Pancreas (tissue), 10 donors: ENCODE measurements around the gene SH3RF3. TPM values are rescaled to one million over a fixed set of nuclear protein-coding genes. Genes with fewer than 3 reads are reported as not detected.

ENCODE experiments used
- ATAC-seq, 4 donors: fragments of 200-7000 bp; cut with Tn5 transposase; one replicate each; pipeline versions ENCODE4 v1.8.0 to v1.9.1; 2020; ENCODE audit warnings: mild to moderate bottlenecking in 4 of 4, moderate library complexity in 4 of 4
- DNase-seq, 6 donors: peaks; one replicate each; pipeline ENCODE4 v3.0.0-alpha.2; 2020
- FAIRE-seq: peaks from 2 replicates; lab custom pipeline; 2012; peaks lifted over from hg19 to GRCh38; lab: Jason Lieb, UNC
- H3K27ac ChIP-seq, 4 donors: fragments of 200-600 bp; sonication (generic); 1 replicate in 3 of 4; 2 replicates in 1 of 4; pipeline versions ENCODE4 v1.5.0 to v1.8.0; 2020
- H3K27me3 ChIP-seq, 4 donors: fragments of 200-600 bp; one replicate each; pipeline ENCODE4 v1.8.0; 2021
- H3K36me3 ChIP-seq, 3 donors: fragments of 200-600 bp; sonication (generic) in 1 of 3; one replicate each; pipeline versions ENCODE4 v1.5.0 to v1.8.0; 2020 to 2021
- H3K4me1 ChIP-seq, 3 donors: fragments of 200-600 bp; one replicate each; pipeline ENCODE4 v1.8.0; 2021
- H3K4me3 ChIP-seq, 4 donors: fragments of 200-600 bp; sonication (generic) in 2 of 4; one replicate each; pipeline versions ENCODE4 v1.5.0 to v1.8.0; 2020 to 2021
- H3K9me3 ChIP-seq, 4 donors: fragments of 200-600 bp; one replicate each; pipeline ENCODE4 v1.8.0; 2021
- WGBS, 2 donors: extraction: QIAGEN DNeasy Blood & Tissue Kit; methylation state at CpG; one replicate each; pipeline ENCODE4 v1.1.7; 2013; 5-methylcytosine and 5-hydroxymethylcytosine counted together
- intact Hi-C, 3 donors: fragments of 100-400 bp; cut with DNase I; formaldehyde crosslinking; loops; one replicate each; pipeline versions ENCODE4 v1.11.1 to v1.14.2; 2022
- polyA plus RNA-seq, 2 donors: library from polyadenylated mRNA; stranded (reverse); fragments of 200-250 nt; gene quantifications; one replicate each; pipeline ENCODE4 v1.2.3, GENCODE V29; 2013
- total RNA-seq, 6 donors: library from RNA; stranded (reverse); fragmentation: NEBNext Ultra II Directional in 4 of 6; extraction: Animal tissue kit (Norgen Biotek cat#: 25700) in 4 of 6; gene quantifications; one replicate each; pipeline versions ENCODE4 v1.2.1 to v1.2.4, GENCODE V29; 2021 to 2023
- TF ChIP-seq, protein P1 (sequence below), 4 donors: fragments of 200-600 bp; sonication (generic) in 3 of 4; IDR thresholded peaks; one replicate each; pipeline versions ENCODE4 v1.5.0 to v1.8.0; 2021; ENCODE audit warnings: antibody characterized with exemption in 4 of 4
- donor health status: healthy with polysubstance abuse.
- donor health status: DM: no; HTN: no; CAD: no; lungs with moderate emphysema.
- donor health status: DM: no; HTN: no; CAD: no.
- donor health status: control.
- donor health status: control.
- donor health status: Bipolar disorder and iron deficiency.
- donor health status: DM: yes; HTN: yes; CAD: no.
- donor health status: DM: no; HTN: no; CAD: no.
- donor health status: DM: no; HTN: no; CAD: no.
- donor health status: DM: yes; HTN: yes; CAD: no.

The SH3RF3 gene
- total and polyA plus RNA-seq, 8 donors, result 1.1 to 3.5 (median 1.8) TPM

GRCh38 chr2:109376796-109377495, 247.9 kb downstream of the SH3RF3 start:
- Histone ChIP-seq H3K4me3 (no peak overlapping the region), H3K9me3 (no peaks in the 10 kb centered on the region), H3K4me1 (no peaks in the 10 kb centered on the region), H3K27ac (no peak overlapping the region), H3K36me3 (no peaks in the 10 kb centered on the region), H3K27me3 (no peaks in the 10 kb centered on the region)
- FAIRE-seq (no peak), ATAC-seq (no peak), DNase-seq (peak in 1 of 6 donors; percentile 26)
- TF ChIP-seq, protein P1, sequence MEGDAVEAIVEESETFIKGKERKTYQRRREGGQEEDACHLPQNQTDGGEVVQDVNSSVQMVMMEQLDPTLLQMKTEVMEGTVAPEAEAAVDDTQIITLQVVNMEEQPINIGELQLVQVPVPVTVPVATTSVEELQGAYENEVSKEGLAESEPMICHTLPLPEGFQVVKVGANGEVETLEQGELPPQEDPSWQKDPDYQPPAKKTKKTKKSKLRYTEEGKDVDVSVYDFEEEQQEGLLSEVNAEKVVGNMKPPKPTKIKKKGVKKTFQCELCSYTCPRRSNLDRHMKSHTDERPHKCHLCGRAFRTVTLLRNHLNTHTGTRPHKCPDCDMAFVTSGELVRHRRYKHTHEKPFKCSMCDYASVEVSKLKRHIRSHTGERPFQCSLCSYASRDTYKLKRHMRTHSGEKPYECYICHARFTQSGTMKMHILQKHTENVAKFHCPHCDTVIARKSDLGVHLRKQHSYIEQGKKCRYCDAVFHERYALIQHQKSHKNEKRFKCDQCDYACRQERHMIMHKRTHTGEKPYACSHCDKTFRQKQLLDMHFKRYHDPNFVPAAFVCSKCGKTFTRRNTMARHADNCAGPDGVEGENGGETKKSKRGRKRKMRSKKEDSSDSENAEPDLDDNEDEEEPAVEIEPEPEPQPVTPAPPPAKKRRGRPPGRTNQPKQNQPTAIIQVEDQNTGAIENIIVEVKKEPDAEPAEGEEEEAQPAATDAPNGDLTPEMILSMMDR (IDR thresholded peaks at IDR 0.05), result no peak
- 69 to 78% methylated on average over 13 of the region's 13 CpGs for WGBS, 2 donors
- intact Hi-C loops, result no loop called here

DNA sequence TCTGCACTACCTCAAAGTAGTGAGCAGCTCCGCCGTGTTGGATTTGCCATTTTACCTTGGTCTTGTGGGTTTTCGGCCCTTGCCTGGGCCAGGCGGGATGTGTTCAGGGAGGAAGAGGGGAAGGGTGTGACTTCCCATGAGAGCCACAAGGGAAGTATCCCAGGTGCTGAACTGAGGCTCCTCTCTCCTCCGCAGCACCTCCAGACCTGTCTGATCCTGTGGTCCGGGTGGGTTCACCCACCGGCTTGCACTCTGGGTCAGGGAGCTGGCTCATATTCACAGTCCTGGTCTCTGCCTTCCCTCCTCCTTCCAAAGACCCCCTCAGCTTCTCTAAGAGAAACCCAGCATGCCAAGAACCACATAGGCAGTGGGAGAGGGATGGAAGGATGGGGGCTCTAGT, 249.0 kb downstream of the SH3RF3 start:
- no peaks in the 10 kb centered on the region for H3K4me1 ChIP-seq
- H3K4me3 ChIP-seq, result no peak overlapping the region
- peak in 1 of 6 donors; percentile 30 for DNase-seq
- no peak overlapping the region for H3K27ac ChIP-seq
- no peaks in the 10 kb centered on the region for H3K27me3 ChIP-seq
- 78 to 81% methylated on average over 7 of the region's 7 CpGs for WGBS, 2 donors
- H3K9me3 ChIP-seq, result no peaks in the 10 kb centered on the region
- no peaks in the 10 kb centered on the region for H3K36me3 ChIP-seq
- TF ChIP-seq, protein P1 (IDR thresholded peaks at IDR 0.05), result no peak
- no peak for FAIRE-seq
- ATAC-seq, result no peak
- intact Hi-C loops, result no loop called here

GRCh38 chr2:109378682-109379081, 249.7 kb downstream of the SH3RF3 start:
- Histone ChIP-seq H3K27me3 (no peaks in the 10 kb centered on the region), H3K9me3 (no peaks in the 10 kb centered on the region), H3K36me3 (no peaks in the 10 kb centered on the region), H3K4me1 (no peaks in the 10 kb centered on the region), H3K4me3 (no peak overlapping the region), H3K27ac (no peak overlapping the region)
- DNase-seq (no peak), FAIRE-seq (no peak), ATAC-seq (no peak)
- TF ChIP-seq, protein P1 (IDR thresholded peaks at IDR 0.05), result no peak
- intact Hi-C loops, result no loop called here

DNA sequence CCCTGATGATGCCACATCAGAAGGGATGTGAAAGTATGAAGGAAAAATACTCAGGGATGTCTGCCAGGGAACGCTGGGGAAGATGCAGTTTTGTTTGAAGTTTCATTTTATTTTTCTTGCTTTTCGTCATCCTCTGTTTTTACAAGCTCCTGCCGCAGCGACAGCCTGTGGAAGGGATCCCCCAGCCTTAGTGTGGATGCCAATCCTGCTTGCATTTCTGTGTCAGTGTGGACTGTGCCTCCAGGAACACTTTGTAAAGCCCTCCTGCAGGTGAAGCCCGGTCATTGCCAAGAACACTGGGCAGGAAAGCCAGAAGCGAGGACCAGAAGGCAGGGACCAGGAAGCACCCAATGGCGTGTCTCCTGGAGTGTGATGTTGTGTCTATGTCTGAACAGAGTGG, 250.5 kb downstream of the SH3RF3 start:
- no peak for FAIRE-seq
- WGBS, 2 donors, result 69 to 82% methylated on average over 7 of the region's 7 CpGs
- DNase-seq, result peak in 1 of 6 donors; percentile 21

More for the DNA sequence above, 250.5 kb downstream of the SH3RF3 start:
- no peaks in the 10 kb centered on the region for H3K9me3 ChIP-seq
- H3K36me3 ChIP-seq, result no peaks in the 10 kb centered on the region
- no peak for ATAC-seq
- intact Hi-C loops, result no loop called here
- no peaks in the 10 kb centered on the region for H3K27me3 ChIP-seq
- TF ChIP-seq, protein P1 (IDR thresholded peaks at IDR 0.05), result no peak
- no peak overlapping the region for H3K4me3 ChIP-seq
- H3K4me1 ChIP-seq, result no peaks in the 10 kb centered on the region
- no peak overlapping the region for H3K27ac ChIP-seq
